GM06990 (cell line): ENCODE data around the gene ERBB4.

Source experiments
- DNase-seq: peaks from one replicate; pipeline ENCODE4 v3.0.0-alpha.2; 2011; ENCODE audit not compliant: insufficient read length; ENCODE audit errors: extremely low read depth
- H3K27me3 ChIP-seq: replicated peaks from 2 replicates; pipeline ENCODE4 v1.6.0; 2011; ENCODE audit warnings: low read length; ENCODE audit not compliant: control insufficient read depth, insufficient read depth
- H3K36me3 ChIP-seq: 2 replicates; pipeline ENCODE4 v1.5.1; 2011; ENCODE audit warnings: low read length; ENCODE audit not compliant: control insufficient read depth, insufficient read depth
- H3K4me3 ChIP-seq: replicated peaks from 2 replicates; pipeline ENCODE4 v1.5.1; 2011; ENCODE audit warnings: low read depth, mild to moderate bottlenecking, control low read depth, low read length
- CTCF ChIP-seq: IDR thresholded peaks from 2 replicates; pipeline ENCODE4 v1.5.1; 2011; ENCODE audit warnings: low read length, control low read depth, mild to moderate bottlenecking, inconsistent platforms; ENCODE audit not compliant: insufficient read depth, poor library complexity, severe bottlenecking

Gene ERBB4

GRCh38 chr2:212454149-212454548 lies 84.5 kb downstream of the ERBB4 start:
- no peaks in the 10 kb centered on the region for H3K36me3 ChIP-seq
- H3K4me3 ChIP-seq = no peak overlapping the region
- no peaks in the 10 kb centered on the region for H3K27me3 ChIP-seq
- no peak for TF ChIP-seq CTCF
- no peak for DNase-seq

- no peaks in the 10 kb centered on the region for H3K36me3 ChIP-seq
- TF ChIP-seq CTCF = no peak
Observed at GRCh38 chr2:212451786-212452231, 86.8 kb downstream of the ERBB4 start.

GRCh38 chr2:212448698-212449097 lies 89.9 kb downstream of the ERBB4 start:
- H3K4me3 ChIP-seq = no peak overlapping the region
- H3K36me3 ChIP-seq = no peaks in the 10 kb centered on the region
- TF ChIP-seq CTCF = no peak
- DNase-seq = no peak
- no peaks in the 10 kb centered on the region for H3K27me3 ChIP-seq

More at GRCh38 chr2:212451786-212452231, 86.8 kb downstream of the ERBB4 start:
- DNase-seq = no peak
- no peak overlapping the region for H3K4me3 ChIP-seq
- H3K27me3 ChIP-seq = no peaks in the 10 kb centered on the region

- no peak overlapping the region for H3K4me3 ChIP-seq
- no peaks in the 10 kb centered on the region for H3K27me3 ChIP-seq
- H3K36me3 ChIP-seq = no peaks in the 10 kb centered on the region
- DNase-seq = no peak
- no peak for TF ChIP-seq CTCF
Observed at GRCh38 chr2:212441821-212442220, 96.8 kb downstream of the ERBB4 start.

- H3K4me3 ChIP-seq = no peak overlapping the region
- no peak for DNase-seq
- TF ChIP-seq CTCF = no peak
- H3K36me3 ChIP-seq = no peaks in the 10 kb centered on the region
- H3K27me3 ChIP-seq = no peaks in the 10 kb centered on the region
Observed at GRCh38 chr2:212441141-212441540, 97.5 kb downstream of the ERBB4 start.

GRCh38 chr2:212428681-212429478 lies 109.7 kb downstream of the ERBB4 start:
- Histone ChIP-seq H3K27me3 (no peaks in the 10 kb centered on the region), H3K36me3 (no peaks in the 10 kb centered on the region), H3K4me3 (no peak overlapping the region)
- TF ChIP-seq CTCF = no peak
- no peak for DNase-seq
